ENCODE data around the gene CHD1.

GRCh38 chr5:98978528-98978927 is 49.7 kb upstream of the CHD1 start:
- no peak for TF ChIP-seq POLR2A (IDR thresholded peaks at IDR 0.05; ENCODE audit: low read depth, low read length)
- TF ChIP-seq POLR2AphosphoS5 (IDR thresholded peaks at IDR 0.05; ENCODE audit: low read depth, low read length): no peak
- no peak for TF ChIP-seq TAF1 (IDR thresholded peaks at IDR 0.05; ENCODE audit: low read depth, low read length)
- no peak for TF ChIP-seq SPI1 (IDR thresholded peaks at IDR 0.05; ENCODE audit: low read depth, low read length)

Measured in GM12891 (cell line).